CD4-positive, alpha-beta memory T cell (primary cell): ENCODE data around the gene ANKDD1A. TPM values are rescaled to one million over a fixed set of nuclear protein-coding genes. Genes with fewer than 3 reads are reported as not detected.

Experiments used
- CTCF ChIA-PET: fragments of 350-600 bp; sonication (Branson Sonifier 250); formaldehyde crosslinking; loops from one replicate; lab custom pipeline; 2021; ENCODE audit warnings: inconsistent platforms; ENCODE audit not compliant: partially characterized antibody; lab: Charles Lee
- POLR2A ChIA-PET: fragments of 350-600 bp; sonication (Branson Sonifier 250); formaldehyde crosslinking; loops from one replicate; lab custom pipeline; 2021; ENCODE audit not compliant: partially characterized antibody; lab: Charles Lee
- DNase-seq, 5 donors: peaks; one replicate each; pipeline versions ENCODE4 v3.0.0 to v3.0.0-alpha.2; 2020 to 2022; ENCODE audit warnings: mixed read lengths in 1 of 5
- H3K27ac ChIP-seq: one replicate; pipeline ENCODE4 v1.7.0; 2013; ENCODE audit warnings: low read depth, low read length
- H3K27me3 ChIP-seq: 2 replicates; pipeline ENCODE4 v1.7.0; 2013; ENCODE audit warnings: mild to moderate bottlenecking, low read length, moderate library complexity; ENCODE audit not compliant: insufficient read depth
- H3K36me3 ChIP-seq: 2 replicates; pipeline ENCODE4 v1.7.0; 2013; ENCODE audit warnings: mild to moderate bottlenecking, low read length, moderate library complexity; ENCODE audit not compliant: insufficient read depth
- H3K4me1 ChIP-seq: 2 replicates; pipeline ENCODE4 v1.7.0; 2013; ENCODE audit warnings: mild to moderate bottlenecking, low read length, moderate library complexity; ENCODE audit not compliant: insufficient read depth
- H3K4me3 ChIP-seq, 2 donors: one replicate each; pipeline ENCODE4 v1.7.0; 2013; ENCODE audit warnings: low read length in 2 of 2, mild to moderate bottlenecking in 1 of 2
- H3K9me3 ChIP-seq, 2 donors: one replicate each; pipeline ENCODE4 v1.7.0; 2013; ENCODE audit warnings: low read length in 2 of 2, control low read depth in 1 of 2; ENCODE audit not compliant: control insufficient read depth in 1 of 2
- H3K27ac Mint-ChIP-seq, 7 donors: one replicate each; pipeline ENCODE4 v1.8.0; 2020 to 2021; ENCODE audit warnings: mixed read lengths in 7 of 7, mild to moderate bottlenecking in 6 of 7, inconsistent platforms in 3 of 7, moderate library complexity in 3 of 7
- H3K27me3 Mint-ChIP-seq, 2 donors: one replicate each; pipeline ENCODE4 v1.8.0; 2020 to 2021; ENCODE audit warnings: mixed read lengths in 2 of 2
- H3K36me3 Mint-ChIP-seq, 2 donors: one replicate each; pipeline ENCODE4 v1.8.0; 2020 to 2021; ENCODE audit warnings: mixed read lengths in 2 of 2, inconsistent platforms in 1 of 2, mild to moderate bottlenecking in 1 of 2
- H3K4me1 Mint-ChIP-seq, 4 donors: one replicate each; pipeline ENCODE4 v1.8.0; 2020 to 2021; ENCODE audit warnings: mixed read lengths in 4 of 4, mild to moderate bottlenecking in 1 of 4
- H3K4me3 Mint-ChIP-seq, 8 donors: one replicate each; pipeline ENCODE4 v1.8.0; 2020 to 2021; ENCODE audit warnings: mixed read lengths in 8 of 8, mild to moderate bottlenecking in 7 of 8, moderate library complexity in 6 of 8, inconsistent platforms in 3 of 8
- H3K9me3 Mint-ChIP-seq, 8 donors: one replicate each; pipeline ENCODE4 v1.8.0; 2020 to 2021; ENCODE audit warnings: mixed read lengths in 8 of 8, mild to moderate bottlenecking in 5 of 8, inconsistent platforms in 3 of 8, moderate library complexity in 1 of 8
- intact Hi-C: fragments of 100-400 bp; cut with micrococcal nuclease; formaldehyde crosslinking; loops from one replicate; pipeline ENCODE4 v1.15.1; 2023
- polyA plus RNA-seq, 2 donors: library from polyadenylated mRNA; unstranded; fragments of 300-500 nt; fragmentation: Illumina TruSeq; gene quantifications; one replicate each; pipeline ENCODE4 v1.2.3, GENCODE V29; 2021
- total RNA-seq, 2 experiments: library from RNA; stranded (reverse); gene quantifications; one replicate each; pipeline ENCODE4 v1.2.3, GENCODE V29; 2021

The ANKDD1A gene
- total and polyA plus RNA-seq, 4 experiments from 2014 or later, result 0.16 to 5.9 (median 3.1) TPM

GRCh38 chr15:64916365-64916764, 4.7 kb downstream of the ANKDD1A start:
- H3K27me3 Mint-ChIP-seq, result no peaks in the 10 kb centered on the region
- H3K4me1 ChIP-seq, result peaks cover 1% of the 10 kb centered on the region
- H3K27ac Mint-ChIP-seq, result no peak overlapping the region
- H3K4me3 Mint-ChIP-seq, result no peak overlapping the region
- H3K36me3 Mint-ChIP-seq, result no peaks in the 10 kb centered on the region
- no peaks in the 10 kb centered on the region for H3K36me3 ChIP-seq
- no peaks in the 10 kb centered on the region for H3K27me3 ChIP-seq
- no peaks in the 10 kb centered on the region for H3K9me3 Mint-ChIP-seq
- no peaks in the 10 kb centered on the region for H3K9me3 ChIP-seq
- CTCF ChIA-PET, result interaction anchor here (1.2 to 2.4 kb wide), 2 partner anchors 10 to 229 kb away, joined by 3 to 9 read pairs; no protein-coding TSS in a partner anchor
- H3K4me3 ChIP-seq, result no peak overlapping the region
- intact Hi-C loops, result no loop called here
- DNase-seq, result no peak
- H3K4me1 Mint-ChIP-seq, result peaks cover 1 to 3% (median 2%) of the 10 kb centered on the region in 4 donors
- H3K27ac ChIP-seq, result no peak overlapping the region
- POLR2A ChIA-PET, result interaction anchor here (0.9 to 1.2 kb wide), 2 partner anchors 23 to 269 kb away, joined by 3 to 4 read pairs; partner anchors contain the start of gene CLPX

DNA sequence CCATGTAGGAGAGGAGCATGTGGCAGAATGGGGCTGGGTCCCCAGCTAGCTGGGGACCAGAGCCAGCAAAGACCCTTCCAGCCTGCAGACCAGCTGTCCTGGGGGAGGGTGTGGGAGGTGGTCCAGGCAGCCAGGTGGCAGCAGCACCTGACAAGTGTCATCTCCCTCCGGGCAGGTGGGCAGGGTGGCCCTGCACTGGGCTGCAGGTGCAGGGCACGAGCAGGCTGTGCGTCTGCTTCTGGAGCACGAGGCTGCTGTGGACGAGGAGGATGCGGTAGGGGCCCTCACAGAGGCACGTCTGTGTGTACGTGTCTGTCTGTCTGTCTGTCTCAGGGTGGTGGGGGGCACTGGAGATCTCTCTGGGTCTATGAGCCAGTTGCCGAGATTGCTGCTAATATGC, 5.5 kb downstream of the ANKDD1A start:
- no peaks in the 10 kb centered on the region for H3K36me3 ChIP-seq
- Mint-ChIP-seq H3K36me3 (no peaks in the 10 kb centered on the region), H3K9me3 (no peaks in the 10 kb centered on the region), H3K27me3 (no peaks in the 10 kb centered on the region), H3K4me3 (no peak overlapping the region), H3K4me1 (peaks cover 0 to 2% (median 0%) of the 10 kb centered on the region in 4 donors), H3K27ac (peak overlapping the region in 1 of 7 donors; percentile 43)
- intact Hi-C loops, result no loop called here
- POLR2A ChIA-PET, result interaction anchor here (1.2 kb wide), 1 partner anchor 24 kb away, joined by 4 read pairs; no protein-coding TSS in a partner anchor
- H3K27ac ChIP-seq, result no peak overlapping the region
- no peaks in the 10 kb centered on the region for H3K27me3 ChIP-seq
- no peak for DNase-seq
- H3K4me3 ChIP-seq, result no peak overlapping the region
- no peaks in the 10 kb centered on the region for H3K4me1 ChIP-seq
- no peaks in the 10 kb centered on the region for H3K9me3 ChIP-seq
- CTCF ChIA-PET, result interaction anchor here (2.4 kb wide), 1 partner anchor 11 kb away, joined by 9 read pairs; no protein-coding TSS in a partner anchor

DNA sequence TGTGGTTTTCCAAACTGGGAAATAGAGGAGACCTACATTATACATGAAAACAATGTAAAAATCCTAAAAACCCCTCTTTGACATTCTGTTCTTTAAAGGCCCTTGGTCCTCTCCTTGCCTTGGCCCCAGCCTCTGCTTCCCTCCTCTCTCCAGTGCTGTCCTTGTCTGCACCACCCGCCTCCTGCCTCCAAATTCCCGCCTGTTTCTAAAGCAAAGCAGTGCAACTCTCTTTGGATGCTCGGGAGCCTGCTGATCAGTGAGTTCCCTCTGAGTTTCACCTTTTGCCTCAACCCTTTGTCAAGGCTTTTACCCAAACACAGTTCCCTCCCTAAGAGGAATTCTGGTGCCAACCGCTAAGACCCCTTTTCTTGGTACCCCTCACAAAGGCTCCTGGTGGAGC, 8.0 kb downstream of the ANKDD1A start:
- H3K27ac ChIP-seq, result no peak overlapping the region
- no peaks in the 10 kb centered on the region for H3K9me3 ChIP-seq
- ChIA-PET POLR2A (no interaction called here), CTCF (no interaction called here)
- H3K27ac Mint-ChIP-seq, result peak overlapping the region in 3 of 7 donors; percentile 63 to 85 (median 79)
- H3K27me3 Mint-ChIP-seq, result no peaks in the 10 kb centered on the region
- no peaks in the 10 kb centered on the region for H3K27me3 ChIP-seq
- no peaks in the 10 kb centered on the region for H3K36me3 ChIP-seq
- no peak overlapping the region for H3K4me3 ChIP-seq
- H3K9me3 Mint-ChIP-seq, result no peaks in the 10 kb centered on the region
- no peak for DNase-seq
- peaks cover 0 to 4% of the 10 kb centered on the region in 2 donors for H3K36me3 Mint-ChIP-seq
- intact Hi-C loops, result no loop called here
- H3K4me1 Mint-ChIP-seq, result peaks cover 0 to under 1% (median 0%) of the 10 kb centered on the region in 4 donors
- no peak overlapping the region for H3K4me3 Mint-ChIP-seq
- no peaks in the 10 kb centered on the region for H3K4me1 ChIP-seq

DNA sequence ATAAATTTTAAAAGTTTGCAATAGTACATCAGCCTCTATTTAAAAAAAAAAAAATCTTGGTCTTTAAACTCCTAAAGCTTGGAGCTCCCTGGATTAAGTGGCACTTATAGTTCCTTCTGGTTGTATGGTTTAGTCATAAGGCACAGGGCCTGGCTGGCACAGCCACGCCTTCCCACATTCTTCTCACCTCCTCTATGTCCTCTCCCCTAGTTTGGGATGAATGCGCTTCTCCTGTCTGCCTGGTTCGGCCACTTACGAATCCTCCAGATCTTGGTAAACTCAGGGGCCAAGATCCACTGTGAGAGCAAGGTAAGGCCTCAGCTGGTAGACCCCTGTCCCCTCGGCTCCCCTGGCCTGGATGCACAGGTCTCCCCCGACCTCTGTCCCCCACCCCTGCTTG, 10.0 kb downstream of the ANKDD1A start:
- H3K9me3 ChIP-seq, result no peaks in the 10 kb centered on the region
- intact Hi-C loops, result no loop called here
- no peaks in the 10 kb centered on the region for H3K27me3 ChIP-seq
- Mint-ChIP-seq H3K4me3 (no peak overlapping the region), H3K27me3 (no peaks in the 10 kb centered on the region), H3K27ac (peak overlapping the region in 1 of 7 donors; percentile 75), H3K9me3 (no peaks in the 10 kb centered on the region), H3K36me3 (peaks cover 5 to 9% of the 10 kb centered on the region in 2 donors), H3K4me1 (no peaks in the 10 kb centered on the region)
- DNase-seq, result no peak
- ChIA-PET POLR2A (no interaction called here), CTCF (interaction anchor here (1.2 to 1.5 kb wide), 2 partner anchors 11 to 187 kb away, joined by 3 read pairs; no protein-coding TSS in a partner anchor)
- no peak overlapping the region for H3K27ac ChIP-seq
- H3K36me3 ChIP-seq, result no peaks in the 10 kb centered on the region
- H3K4me3 ChIP-seq, result no peak overlapping the region
- H3K4me1 ChIP-seq, result no peaks in the 10 kb centered on the region

GRCh38 chr15:64923546-64923945, 11.8 kb downstream of the ANKDD1A start:
- Histone ChIP-seq H3K27me3 (no peaks in the 10 kb centered on the region), H3K27ac (no peak overlapping the region), H3K4me1 (no peaks in the 10 kb centered on the region), H3K4me3 (no peak overlapping the region), H3K9me3 (no peaks in the 10 kb centered on the region), H3K36me3 (no peaks in the 10 kb centered on the region)
- Mint-ChIP-seq H3K9me3 (no peaks in the 10 kb centered on the region), H3K4me3 (no peak overlapping the region), H3K27me3 (no peaks in the 10 kb centered on the region), H3K36me3 (peaks cover 9 to 11% of the 10 kb centered on the region in 2 donors), H3K4me1 (no peaks in the 10 kb centered on the region), H3K27ac (no peak overlapping the region)
- POLR2A ChIA-PET, result no interaction called here
- intact Hi-C loops, result no loop called here
- no peak for DNase-seq
- CTCF ChIA-PET, result no interaction called here

- Mint-ChIP-seq H3K4me3 (peak overlapping the region in 1 of 8 donors; percentile 29), H3K9me3 (no peaks in the 10 kb centered on the region), H3K4me1 (no peaks in the 10 kb centered on the region), H3K27me3 (no peaks in the 10 kb centered on the region), H3K36me3 (peaks cover 14 to 21% of the 10 kb centered on the region in 2 donors), H3K27ac (peak overlapping the region in 1 of 7 donors; percentile 53)
- Histone ChIP-seq H3K27ac (no peak overlapping the region), H3K36me3 (no peaks in the 10 kb centered on the region), H3K4me1 (no peaks in the 10 kb centered on the region), H3K9me3 (no peaks in the 10 kb centered on the region), H3K4me3 (no peak overlapping the region), H3K27me3 (no peaks in the 10 kb centered on the region)
- intact Hi-C loops, result no loop called here
- no peak for DNase-seq
- POLR2A ChIA-PET, result no interaction called here
- CTCF ChIA-PET, result interaction anchor here (0.7 kb wide), 1 partner anchor 13 kb away, joined by 4 read pairs; no protein-coding TSS in a partner anchor
Measured at GRCh38 chr15:64925335-64926330, 13.9 kb downstream of the ANKDD1A start.

DNA sequence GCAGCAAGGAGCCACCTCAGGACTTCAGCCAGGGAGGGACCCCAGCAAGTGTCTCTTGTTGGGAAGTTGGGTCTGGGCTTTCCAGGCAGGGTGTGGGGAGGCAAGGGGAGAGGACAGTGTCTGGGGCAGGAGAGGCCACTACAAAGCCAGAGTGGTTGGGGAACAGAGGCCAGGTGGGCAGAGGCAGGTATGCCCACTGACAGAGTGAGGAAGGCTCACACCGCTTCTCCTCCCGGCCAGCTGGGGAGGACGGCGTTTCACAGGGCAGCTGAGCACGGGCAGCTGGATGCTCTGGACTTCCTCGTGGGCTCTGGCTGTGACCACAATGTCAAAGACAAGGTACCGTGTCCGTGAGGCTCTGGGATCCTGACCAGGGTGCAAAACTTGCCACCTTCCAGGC, 15.0 kb downstream of the ANKDD1A start:
- ChIA-PET CTCF (no interaction called here), POLR2A (no interaction called here)
- no peaks in the 10 kb centered on the region for H3K36me3 ChIP-seq
- no peak overlapping the region for H3K4me3 Mint-ChIP-seq
- no peaks in the 10 kb centered on the region for H3K9me3 Mint-ChIP-seq
- no peaks in the 10 kb centered on the region for H3K27me3 ChIP-seq
- H3K4me1 Mint-ChIP-seq, result peaks cover 0 to 1% (median 0%) of the 10 kb centered on the region in 4 donors
- no peaks in the 10 kb centered on the region for H3K4me1 ChIP-seq
- H3K27ac ChIP-seq, result no peak overlapping the region
- no peak overlapping the region for H3K27ac Mint-ChIP-seq
- peaks cover 18 to 21% of the 10 kb centered on the region in 2 donors for H3K36me3 Mint-ChIP-seq
- H3K27me3 Mint-ChIP-seq, result no peaks in the 10 kb centered on the region
- DNase-seq, result no peak
- no peaks in the 10 kb centered on the region for H3K9me3 ChIP-seq
- H3K4me3 ChIP-seq, result no peak overlapping the region
- intact Hi-C loops, result no loop called here
